GM04504 (cell line): ENCODE measurements around the gene LNX1.

ENCODE experiments used
- DNase-seq: peaks from one replicate; pipeline ENCODE4 v3.0.0-alpha.2; 2012; ENCODE audit warnings: low read depth

The LNX1 gene

GRCh38 chr4:53591372-53591892, at the start of gene LNX1:
Gene LNX1, minus strand, starts transcription at chr4:53591486. Its CDS starts 17,484 bp downstream, at chr4:53574002.
- no peak for DNase-seq

- DNase-seq = no peak
Measured at GRCh38 chr4:53640576-53641453, 49.5 kb upstream of the LNX1 start.

GRCh38 chr4:53638919-53639318, 47.6 kb upstream of the LNX1 start:
- DNase-seq = no peak

- no peak for DNase-seq
Measured at GRCh38 chr4:53637348-53637747, 46.1 kb upstream of the LNX1 start.

GRCh38 chr4:53635697-53636483, 44.6 kb upstream of the LNX1 start:
- no peak for DNase-seq

- DNase-seq = peak; percentile 52
Measured at GRCh38 chr4:53633608-53634007, 42.3 kb upstream of the LNX1 start.

GRCh38 chr4:53629296-53629695, 38.0 kb upstream of the LNX1 start:
- no peak for DNase-seq

GRCh38 chr4:53626491-53626890, 35.2 kb upstream of the LNX1 start:
- DNase-seq = no peak

- no peak for DNase-seq
Measured at GRCh38 chr4:53625888-53626287, 34.6 kb upstream of the LNX1 start.

GRCh38 chr4:53622739-53623151, 31.5 kb upstream of the LNX1 start:
- DNase-seq = peak; percentile 64

GRCh38 chr4:53620956-53621355, 29.7 kb upstream of the LNX1 start:
- DNase-seq = no peak

- no peak for DNase-seq
Measured at GRCh38 chr4:53619431-53619830, 28.1 kb upstream of the LNX1 start.

GRCh38 chr4:53618321-53618720, 27.0 kb upstream of the LNX1 start:
- DNase-seq = no peak

- no peak for DNase-seq
Measured at GRCh38 chr4:53617101-53617680, 25.9 kb upstream of the LNX1 start.

GRCh38 chr4:53616219-53616618, 24.9 kb upstream of the LNX1 start:
- no peak for DNase-seq

- no peak for DNase-seq
Measured at GRCh38 chr4:53614591-53614990, 23.3 kb upstream of the LNX1 start.

GRCh38 chr4:53613428-53613827, 22.1 kb upstream of the LNX1 start:
- DNase-seq = no peak

GRCh38 chr4:53608649-53609048, 17.4 kb upstream of the LNX1 start:
- DNase-seq = no peak

- DNase-seq = no peak
Measured at GRCh38 chr4:53608242-53608641, 17.0 kb upstream of the LNX1 start.

GRCh38 chr4:53605783-53606182, 14.5 kb upstream of the LNX1 start:
- DNase-seq = no peak

- no peak for DNase-seq
Measured at GRCh38 chr4:53602390-53602789, 11.1 kb upstream of the LNX1 start.

GRCh38 chr4:53601251-53601764, 10.0 kb upstream of the LNX1 start:
- no peak for DNase-seq
